Coronary artery (tissue), 2 donors: ENCODE data around the gene CKAP2L.

Experiments used
- DNase-seq: peaks from one replicate; pipeline ENCODE4 v3.0.0-alpha.2; 2017; ENCODE audit warnings: low spot score
- H3K27ac ChIP-seq, 2 donors: fragments of 200-600 bp; sonication (generic); one replicate each; pipeline ENCODE4 v1.5.1; 2016 to 2019
- H3K4me3 ChIP-seq: fragments of 200-600 bp; sonication (generic); 2 replicates; pipeline ENCODE4 v1.5.1; 2016; ENCODE audit warnings: mild to moderate bottlenecking, moderate library complexity
- CTCF ChIP-seq: fragments of 200-600 bp; sonication (generic); IDR thresholded peaks from one replicate; pipeline ENCODE4 v1.5.1; 2019; ENCODE audit warnings: antibody characterized with exemption

CKAP2L gene

GRCh38 chr2:112795774-112796173 is 31.4 kb upstream of the CKAP2L start:
- TF ChIP-seq CTCF = no peak
- no peak for DNase-seq
- Histone ChIP-seq H3K4me3 (no peak overlapping the region), H3K27ac (no peak overlapping the region)

GRCh38 chr2:112794841-112795240 is 30.4 kb upstream of the CKAP2L start:
- H3K27ac ChIP-seq = no peak overlapping the region
- no peak for TF ChIP-seq CTCF
- H3K4me3 ChIP-seq = no peak overlapping the region
- no peak for DNase-seq

GRCh38 chr2:112794131-112794733 is 29.8 kb upstream of the CKAP2L start:
- Histone ChIP-seq H3K4me3 (no peak overlapping the region), H3K27ac (no peak overlapping the region)
- TF ChIP-seq CTCF = no peak
- DNase-seq = no peak

- Histone ChIP-seq H3K27ac (no peak overlapping the region), H3K4me3 (no peak overlapping the region)
- DNase-seq = no peak
- TF ChIP-seq CTCF = no peak
These were observed 29.1 kb upstream of the CKAP2L start for GRCh38 chr2:112793449-112793978.

- DNase-seq = no peak
These were observed 28.0 kb upstream of the CKAP2L start for GRCh38 chr2:112792419-112792818.

GRCh38 chr2:112791693-112792230 is 27.4 kb upstream of the CKAP2L start:
- no peak for TF ChIP-seq CTCF
- Histone ChIP-seq H3K4me3 (no peak overlapping the region), H3K27ac (no peak overlapping the region)
- no peak for DNase-seq

More at GRCh38 chr2:112792419-112792818, 28.0 kb upstream of the CKAP2L start:
- Histone ChIP-seq H3K27ac (no peak overlapping the region), H3K4me3 (no peak overlapping the region)
- no peak for TF ChIP-seq CTCF

GRCh38 chr2:112791019-112791418 is 26.6 kb upstream of the CKAP2L start:
- Histone ChIP-seq H3K4me3 (no peak overlapping the region), H3K27ac (no peak overlapping the region)
- no peak for DNase-seq
- TF ChIP-seq CTCF = no peak
